ENCODE measurements around the gene RCBTB2.
"Not testable (repeated sequence)": the region's sequence is repeated elsewhere in the genome, so short reads cannot be mapped to it uniquely, and the experiment has no call there.

Gene RCBTB2

GRCh38 chr13:48532506-48533499 is at the start of gene RCBTB2:
TSS of gene RCBTB2 (minus strand) at chr13:48533080. CDS start at chr13:48521939, 11,141 bp downstream.
- DNase-seq (ENCODE audit: low spot score): peak; percentile 100

- DNase-seq (ENCODE audit: low spot score): no peak
Observed at GRCh38 chr13:48582084-48582483, 49.2 kb upstream of the RCBTB2 start.

- DNase-seq (ENCODE audit: low spot score): no peak
Observed at GRCh38 chr13:48580896-48581295, 48.0 kb upstream of the RCBTB2 start.

- DNase-seq (ENCODE audit: low spot score): peak; percentile 60
Observed at GRCh38 chr13:48580185-48580803, 47.4 kb upstream of the RCBTB2 start.

- not testable (repeated sequence) for DNase-seq (ENCODE audit: low spot score)
Observed at GRCh38 chr13:48579919-48580180, 47.0 kb upstream of the RCBTB2 start.

- DNase-seq (ENCODE audit: low spot score): no peak
Observed at GRCh38 chr13:48579165-48579918, 46.5 kb upstream of the RCBTB2 start.

GRCh38 chr13:48578516-48579164 is 45.8 kb upstream of the RCBTB2 start:
- no peak for DNase-seq (ENCODE audit: low spot score)

GRCh38 chr13:48576448-48577010 is 43.6 kb upstream of the RCBTB2 start:
- DNase-seq (ENCODE audit: low spot score): no peak

GRCh38 chr13:48575031-48575430 is 42.2 kb upstream of the RCBTB2 start:
- no peak for DNase-seq (ENCODE audit: low spot score)

GRCh38 chr13:48574041-48574796 is 41.3 kb upstream of the RCBTB2 start:
- DNase-seq (ENCODE audit: low spot score): no peak

- DNase-seq (ENCODE audit: low spot score): no peak
Observed at GRCh38 chr13:48573213-48574007, 40.5 kb upstream of the RCBTB2 start.

GRCh38 chr13:48571126-48571913 is 38.4 kb upstream of the RCBTB2 start:
- peak; percentile 81 for DNase-seq (ENCODE audit: low spot score)

- no peak for DNase-seq (ENCODE audit: low spot score)
Observed at GRCh38 chr13:48570216-48570828, 37.4 kb upstream of the RCBTB2 start.

GRCh38 chr13:48569104-48569666 is 36.3 kb upstream of the RCBTB2 start:
- DNase-seq (ENCODE audit: low spot score): no peak

- DNase-seq (ENCODE audit: low spot score): no peak
Observed at GRCh38 chr13:48568370-48569103, 35.7 kb upstream of the RCBTB2 start.

GRCh38 chr13:48567515-48568369 is 34.9 kb upstream of the RCBTB2 start:
- DNase-seq (ENCODE audit: low spot score): peak; percentile 36

- DNase-seq (ENCODE audit: low spot score): no peak
Observed at GRCh38 chr13:48564056-48564455, 31.2 kb upstream of the RCBTB2 start.

Data from AG20443 (cell line).